OCI-LY3 (cell line): ENCODE results near the gene PSMD11.

Experiments
- EZH2phosphoT487 ChIP-seq: fragments of 200-600 bp; shearing (Covaris generic); IDR thresholded peaks from 2 replicates; pipeline ENCODE4 v1.6.1; 2018; ENCODE audit warnings: antibody characterized with exemption, mixed run types, low read depth
- TF ChIP-seq, protein P1 (sequence below): fragments of 200-600, 300-600 bp; sonication (generic); IDR thresholded peaks from 2 replicates; pipeline ENCODE4 v1.5.1; 2014; ENCODE audit warnings: antibody characterized with exemption, low read length, low read depth

DNA sequence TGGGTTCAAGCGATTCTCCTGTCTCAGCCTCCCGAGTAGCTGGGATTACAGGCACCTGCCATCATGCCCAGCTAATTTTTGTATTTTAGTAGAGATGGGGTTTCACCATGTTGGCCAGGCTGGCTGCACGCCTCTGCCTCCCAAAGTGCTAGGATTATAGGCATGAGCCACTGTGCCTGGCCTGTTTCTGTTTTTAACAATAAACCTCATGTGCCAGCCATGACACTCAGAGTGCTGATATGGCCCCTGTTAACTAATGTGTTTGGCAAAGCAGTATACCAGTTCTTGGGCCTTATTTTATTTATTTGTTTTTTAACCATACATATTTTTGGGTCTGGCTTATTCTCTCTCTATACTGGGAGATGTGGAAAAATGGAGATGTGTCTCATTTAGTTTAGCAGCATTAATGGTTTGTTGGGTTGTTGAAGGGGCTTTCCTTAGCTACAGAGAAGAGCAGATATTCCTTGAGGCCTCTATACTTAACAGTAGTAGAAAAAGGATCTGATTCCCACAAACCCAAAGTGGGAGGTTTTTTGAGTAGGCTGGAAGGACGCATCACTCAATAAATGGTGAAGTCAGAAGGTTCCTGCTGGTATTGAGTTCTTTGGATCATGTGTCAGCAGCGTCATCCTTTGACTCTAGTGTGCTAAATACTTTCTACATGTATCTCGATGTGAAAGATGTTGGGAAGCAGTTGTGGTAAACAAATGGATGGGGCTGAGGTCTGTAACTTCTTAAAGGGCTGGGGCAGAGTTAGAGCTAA lies 26.3 kb downstream of the PSMD11 start:
- TF ChIP-seq, protein P1, sequence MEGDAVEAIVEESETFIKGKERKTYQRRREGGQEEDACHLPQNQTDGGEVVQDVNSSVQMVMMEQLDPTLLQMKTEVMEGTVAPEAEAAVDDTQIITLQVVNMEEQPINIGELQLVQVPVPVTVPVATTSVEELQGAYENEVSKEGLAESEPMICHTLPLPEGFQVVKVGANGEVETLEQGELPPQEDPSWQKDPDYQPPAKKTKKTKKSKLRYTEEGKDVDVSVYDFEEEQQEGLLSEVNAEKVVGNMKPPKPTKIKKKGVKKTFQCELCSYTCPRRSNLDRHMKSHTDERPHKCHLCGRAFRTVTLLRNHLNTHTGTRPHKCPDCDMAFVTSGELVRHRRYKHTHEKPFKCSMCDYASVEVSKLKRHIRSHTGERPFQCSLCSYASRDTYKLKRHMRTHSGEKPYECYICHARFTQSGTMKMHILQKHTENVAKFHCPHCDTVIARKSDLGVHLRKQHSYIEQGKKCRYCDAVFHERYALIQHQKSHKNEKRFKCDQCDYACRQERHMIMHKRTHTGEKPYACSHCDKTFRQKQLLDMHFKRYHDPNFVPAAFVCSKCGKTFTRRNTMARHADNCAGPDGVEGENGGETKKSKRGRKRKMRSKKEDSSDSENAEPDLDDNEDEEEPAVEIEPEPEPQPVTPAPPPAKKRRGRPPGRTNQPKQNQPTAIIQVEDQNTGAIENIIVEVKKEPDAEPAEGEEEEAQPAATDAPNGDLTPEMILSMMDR: no peak
- TF ChIP-seq EZH2phosphoT487: no peak
